ENCODE results near the gene SPATA20.

SPATA20 gene

DNA sequence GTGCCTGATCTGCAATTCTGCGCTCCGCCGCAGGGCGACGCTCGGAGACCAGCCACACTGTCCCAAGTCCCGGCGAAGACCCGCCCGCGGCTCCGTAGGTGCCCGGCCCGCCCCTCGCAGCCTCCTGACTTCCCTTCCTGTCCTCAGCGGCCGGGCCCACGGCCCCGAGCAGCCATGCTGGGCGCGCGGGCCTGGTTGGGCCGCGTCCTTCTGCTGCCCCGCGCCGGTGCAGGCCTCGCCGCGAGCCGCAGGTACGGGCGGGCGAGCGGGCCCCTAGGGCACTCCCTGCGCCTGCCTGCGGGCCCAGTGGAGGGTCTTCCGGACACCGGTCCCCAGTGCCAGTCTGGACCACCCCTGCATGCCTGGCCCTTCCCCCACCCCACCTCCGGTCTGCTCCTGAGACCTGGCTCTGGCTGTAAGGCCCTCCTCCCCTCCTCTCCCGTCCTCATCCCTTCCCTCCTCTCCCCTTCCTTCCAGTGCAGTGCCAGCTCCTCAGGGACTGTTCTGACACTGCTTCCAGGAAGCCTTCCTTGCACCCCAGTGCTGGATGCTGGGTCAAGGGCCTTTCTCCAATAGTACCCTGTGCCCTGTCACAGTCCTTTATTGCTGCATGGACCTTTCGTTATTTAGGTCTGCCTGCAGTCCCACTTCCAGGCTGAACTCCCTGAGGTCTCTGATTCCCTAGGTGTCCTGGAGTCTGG lies at the start of gene SPATA20:
Gene SPATA20 (plus strand): TSS at position 140 of the 701 bp plus-strand sequence. CDS start 35 bp downstream, at position 175.
- peak; percentile 73 to 94 (median 88) for DNase-seq
- intact Hi-C loops (cut with DNase I): loop anchor here (5.0 kb wide), 1 partner anchor 295 kb away; no protein-coding TSS in a partner anchor

DNA sequence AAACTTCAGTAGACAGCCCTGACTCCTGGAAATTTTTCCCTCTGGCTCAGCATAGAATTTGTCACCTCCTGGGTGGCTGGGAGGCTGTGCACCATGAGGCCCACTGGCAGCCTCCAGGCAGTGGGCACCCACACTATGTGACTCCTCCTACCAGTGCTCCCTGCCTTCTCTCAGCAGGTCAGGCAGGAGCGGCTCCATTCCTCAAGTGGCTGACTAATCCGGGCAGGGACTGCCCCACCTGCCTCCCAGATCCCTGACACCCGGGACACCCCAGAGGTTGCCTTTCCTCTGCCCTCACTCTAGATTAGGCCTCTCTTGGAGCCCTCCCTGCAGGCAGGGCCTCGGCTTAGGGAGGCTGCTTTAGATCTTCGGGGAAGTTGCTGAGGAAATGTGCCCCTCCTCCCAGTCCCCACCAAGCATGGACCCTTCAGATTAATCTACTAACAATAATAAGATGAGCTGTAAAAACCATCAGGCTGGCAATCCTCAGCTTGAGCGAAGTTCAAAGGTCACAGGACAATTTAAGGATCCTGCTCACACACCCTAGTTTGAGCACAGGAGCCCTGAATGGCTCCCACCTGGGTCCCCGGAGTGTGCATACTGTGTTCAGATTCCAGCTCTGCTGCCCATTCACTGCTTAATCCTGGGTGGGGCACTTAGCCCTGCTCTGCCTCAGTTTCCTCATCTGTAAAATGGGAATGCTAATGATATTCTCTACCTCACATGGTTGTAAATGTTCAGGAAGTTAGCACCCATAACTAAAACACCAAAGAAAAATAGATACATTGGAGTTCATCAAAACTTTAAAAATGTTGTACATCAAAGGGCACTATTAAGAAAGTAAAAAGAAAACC lies 48.7 kb upstream of the SPATA20 start:
- intact Hi-C loops (cut with DNase I): no loop called here
- DNase-seq: no peak

DNA sequence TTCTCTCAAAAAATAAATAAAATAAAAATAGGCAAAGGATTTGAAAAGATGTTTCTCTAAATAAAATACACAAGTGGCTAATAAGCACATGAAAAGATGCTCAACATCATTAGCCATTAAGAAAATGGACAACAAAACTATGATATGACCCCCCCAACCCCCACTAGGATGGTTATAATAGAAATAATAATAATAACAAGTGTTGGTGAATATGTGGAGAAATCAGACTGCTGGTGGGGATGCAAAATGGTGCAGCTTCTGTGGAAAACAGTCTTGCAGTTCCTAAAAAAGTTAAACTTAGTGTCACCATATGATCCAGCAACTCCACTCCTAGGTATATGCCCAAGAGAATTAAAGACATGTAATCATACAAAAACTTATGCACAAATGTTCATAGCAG lies 47.7 kb upstream of the SPATA20 start:
- DNase-seq: no peak
- intact Hi-C loops (cut with DNase I): no loop called here

DNA sequence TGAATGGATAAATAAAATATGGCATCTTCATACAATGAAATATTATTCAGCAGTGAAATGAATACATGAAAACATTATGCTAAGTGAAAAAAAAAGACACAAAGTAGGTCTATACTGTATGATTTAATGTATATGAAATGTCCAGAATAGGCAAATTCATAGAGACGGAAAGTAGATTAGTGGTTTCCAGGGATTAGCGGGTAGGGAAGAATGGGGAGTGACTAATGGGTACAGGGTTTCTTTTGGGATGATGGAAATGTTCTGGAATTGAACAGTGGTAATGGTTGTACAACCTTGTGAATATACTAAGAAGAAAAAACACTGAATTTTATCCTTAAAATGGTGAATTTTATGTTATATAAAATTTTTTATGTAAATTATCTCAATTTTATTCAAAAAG lies 47.3 kb upstream of the SPATA20 start:
- no peak for DNase-seq
- intact Hi-C loops (cut with DNase I): no loop called here

DNA sequence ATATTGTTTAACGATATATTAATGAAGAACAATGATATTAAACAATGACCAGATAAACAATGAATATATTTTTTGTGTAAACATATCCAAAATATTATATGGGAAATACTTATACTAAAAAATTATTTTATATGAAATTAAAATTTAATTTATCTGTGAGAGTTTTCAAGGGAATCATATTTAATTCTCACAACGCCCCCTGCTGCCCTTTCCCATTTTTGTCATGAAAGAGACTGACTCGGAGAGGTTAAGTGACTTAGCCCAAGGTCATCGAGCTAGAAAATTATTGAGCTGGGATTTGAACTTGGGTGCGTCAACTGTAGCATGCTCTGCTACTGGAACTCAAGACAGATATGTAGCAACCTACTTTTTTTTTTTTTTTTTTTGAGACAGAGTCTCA lies 45.9 kb upstream of the SPATA20 start:
- DNase-seq: peak in 8 of 42 donors; percentile 9 to 66 (median 26)
- intact Hi-C loops (cut with DNase I): no loop called here

DNA sequence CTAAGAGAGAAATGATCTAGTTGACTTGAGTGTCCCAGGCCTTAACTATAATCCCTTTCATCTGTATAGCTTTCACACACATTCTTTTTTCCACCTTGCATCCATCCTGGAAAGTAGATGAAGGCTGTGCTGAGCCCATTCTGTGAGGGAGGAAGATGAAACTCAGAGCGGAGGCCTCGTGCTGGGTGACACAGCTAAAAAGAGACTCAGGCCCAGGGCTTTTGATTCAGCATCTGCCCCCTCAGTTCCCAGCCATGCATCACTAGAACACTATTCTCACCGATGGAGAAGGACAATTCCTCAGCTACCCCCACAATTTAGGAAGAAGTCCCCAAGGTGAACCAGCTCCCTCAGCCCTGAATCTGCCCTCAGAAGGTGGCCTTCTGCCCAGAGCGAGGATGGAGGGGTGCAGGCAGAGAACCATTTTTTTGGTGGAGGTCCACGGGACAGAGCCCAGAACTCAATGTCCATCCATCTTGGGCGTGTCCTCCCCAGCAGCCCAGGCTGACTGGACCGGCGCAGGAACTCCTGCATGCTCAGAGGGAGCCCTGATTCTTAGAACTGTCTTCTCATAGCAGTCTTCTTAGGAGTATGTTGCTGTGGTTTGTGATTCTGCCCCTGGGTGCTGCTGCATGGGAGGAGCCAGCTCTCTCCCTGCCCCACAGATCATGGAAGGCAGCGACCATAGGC lies 44.5 kb upstream of the SPATA20 start:
- no peak for DNase-seq
- intact Hi-C loops (cut with DNase I): no loop called here

DNA sequence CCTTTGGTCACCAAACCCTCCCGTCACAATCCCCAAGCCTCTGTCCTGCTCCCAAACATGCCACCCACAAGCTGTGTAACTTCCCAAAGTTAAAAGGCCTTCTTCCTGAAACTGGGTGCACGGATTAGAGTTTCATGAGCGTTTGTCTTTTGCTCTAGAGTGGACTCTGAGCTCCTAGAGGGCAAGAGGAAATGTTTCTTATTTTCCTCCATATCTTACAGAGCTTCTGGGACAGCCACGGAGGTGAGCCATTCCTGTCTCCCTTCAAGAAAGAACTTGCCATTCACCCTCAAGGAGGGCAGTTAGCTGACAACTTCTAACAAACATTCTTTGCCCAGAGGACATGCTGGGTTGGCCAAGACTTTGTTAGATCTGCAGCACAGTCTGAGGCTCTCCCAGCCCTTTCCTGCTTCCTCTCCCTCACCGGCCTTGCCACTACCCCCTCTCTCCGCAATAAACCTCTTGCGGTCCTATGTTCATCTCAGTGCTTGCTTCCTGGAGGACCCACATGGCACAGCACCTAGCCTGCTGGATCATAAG lies 41.3 kb upstream of the SPATA20 start:
- DNase-seq: no peak
- intact Hi-C loops (cut with DNase I): no loop called here

DNA sequence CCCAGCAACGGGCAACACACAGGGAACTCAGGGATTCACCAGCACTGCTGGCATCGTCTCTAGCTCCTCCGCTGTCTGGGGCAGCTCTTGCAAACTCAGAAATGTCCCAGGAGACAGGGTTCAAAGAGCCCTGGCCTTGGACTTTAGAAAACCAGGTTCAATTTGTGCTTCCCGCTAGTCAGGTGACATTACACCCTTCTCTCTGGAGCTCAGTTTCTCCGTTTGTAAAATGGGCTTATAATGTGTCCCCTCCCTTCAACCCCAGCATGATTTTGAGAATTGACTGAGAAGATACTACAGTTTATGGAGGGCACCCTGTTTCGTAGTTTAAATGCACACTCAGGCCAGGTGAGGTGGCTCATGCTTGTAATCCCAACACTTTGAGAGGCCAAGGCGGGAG lies 40.7 kb upstream of the SPATA20 start:
- intact Hi-C loops (cut with DNase I): no loop called here

DNA sequence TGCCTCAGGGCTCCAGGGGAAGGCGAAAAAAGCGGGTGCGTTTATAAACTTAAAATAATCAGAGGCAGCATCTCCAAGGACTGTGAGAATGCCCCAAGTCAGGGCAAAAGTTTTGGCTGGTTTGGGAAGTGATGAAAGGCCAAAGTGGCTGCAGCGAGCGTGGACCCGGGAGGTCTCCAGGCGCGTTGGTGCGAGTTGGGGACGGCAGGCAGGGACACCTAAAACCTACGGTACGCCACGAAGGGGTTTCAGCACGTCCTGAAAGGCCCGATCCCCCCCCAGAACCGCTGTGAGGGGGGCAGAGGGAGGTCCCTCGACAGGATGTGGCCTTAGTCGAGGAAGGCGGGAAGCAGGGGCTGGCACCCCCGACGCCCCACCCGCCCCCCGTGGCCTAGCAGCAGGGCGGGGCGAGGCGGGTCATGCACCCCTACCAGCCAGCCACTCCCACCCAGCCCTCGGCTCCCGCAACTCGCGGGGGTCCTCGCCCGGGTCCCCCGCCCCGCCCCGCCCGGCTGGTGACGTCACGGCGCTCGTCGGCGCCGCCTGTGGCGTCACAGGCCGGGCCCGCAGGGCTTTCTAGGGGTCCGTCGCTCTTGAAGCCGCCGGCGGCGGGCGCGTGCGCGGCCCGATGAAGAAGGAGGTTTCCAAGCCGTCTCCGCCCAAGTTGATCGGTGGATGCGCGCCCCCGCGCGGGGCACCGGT lies 39.0 kb upstream of the SPATA20 start, which contains the start of gene MYCBPAP:
Gene MYCBPAP (plus strand): TSS at position 569 of the 702 bp plus-strand sequence. CDS start 236 bp downstream, outside the sequence.
- peak; percentile 61 to 92 (median 84) for DNase-seq
- intact Hi-C loops (cut with DNase I): no loop called here

More for the DNA sequence above, 40.7 kb upstream of the SPATA20 start:
- no peak for DNase-seq

DNA sequence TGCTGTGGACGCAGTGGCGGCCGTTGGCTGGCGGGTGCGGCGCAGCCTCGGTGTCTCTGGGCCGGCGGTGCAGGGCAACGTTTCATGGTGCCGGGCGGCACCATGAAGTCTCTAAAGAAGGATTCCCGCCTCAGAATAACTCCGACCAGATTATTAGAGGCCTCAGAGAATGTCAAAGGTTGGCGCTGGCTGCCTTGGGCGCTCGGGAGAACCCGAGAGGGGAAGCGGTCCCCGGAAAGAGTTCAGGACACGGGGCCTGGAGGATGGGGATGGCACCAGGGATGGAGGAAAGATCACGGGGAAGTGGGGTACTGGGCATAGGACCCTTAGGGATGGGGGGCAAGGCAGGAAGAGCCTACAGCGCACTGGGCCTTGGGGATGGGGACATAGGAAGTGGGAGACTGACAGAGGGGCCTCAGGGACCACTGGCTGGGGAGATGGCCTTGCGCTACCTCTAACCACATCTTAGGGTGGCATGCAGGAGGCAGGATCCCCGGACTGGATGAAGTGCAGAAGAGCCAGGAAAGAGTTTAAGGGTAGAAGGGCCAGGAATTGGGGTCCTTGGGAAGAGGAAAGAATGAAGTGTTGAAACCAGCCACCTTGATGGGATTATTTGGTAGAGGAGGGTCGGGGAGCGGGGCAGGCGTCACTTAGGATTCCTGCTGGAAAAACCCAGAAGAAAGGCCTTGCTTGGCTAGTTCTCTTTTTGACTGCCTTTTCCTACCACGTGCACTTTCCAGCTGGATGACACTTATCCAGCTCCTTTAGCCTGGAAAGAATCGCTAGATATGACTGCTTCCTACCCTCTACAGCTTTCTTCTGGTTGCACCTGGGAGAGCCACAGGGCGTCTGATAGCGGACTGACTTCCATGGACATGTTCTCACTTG lies 38.2 kb upstream of the SPATA20 start:
- DNase-seq: peak in 3 of 42 donors; percentile 3 to 38 (median 13)
- intact Hi-C loops (cut with DNase I): no loop called here

DNA sequence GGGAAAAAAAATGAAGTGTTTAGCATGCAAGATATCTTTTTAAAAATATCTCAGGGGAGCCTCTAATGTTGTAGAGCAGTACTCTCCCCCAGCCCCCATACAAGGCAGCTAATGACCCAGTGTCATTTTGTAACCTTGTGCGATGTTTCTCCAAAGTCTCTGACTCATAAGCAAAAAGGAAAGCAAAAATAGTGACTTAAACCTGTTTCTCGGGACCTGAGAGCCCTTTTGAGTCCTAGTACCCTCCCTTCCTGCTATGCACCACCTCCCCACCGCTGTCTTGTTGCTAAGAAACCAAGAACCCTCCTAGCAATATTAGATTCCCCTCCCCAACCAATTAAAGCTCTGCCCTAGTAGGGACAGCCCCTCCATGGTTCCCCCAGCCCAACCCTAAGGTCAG lies 35.9 kb upstream of the SPATA20 start:
- DNase-seq: no peak
- intact Hi-C loops (cut with DNase I): no loop called here

DNA sequence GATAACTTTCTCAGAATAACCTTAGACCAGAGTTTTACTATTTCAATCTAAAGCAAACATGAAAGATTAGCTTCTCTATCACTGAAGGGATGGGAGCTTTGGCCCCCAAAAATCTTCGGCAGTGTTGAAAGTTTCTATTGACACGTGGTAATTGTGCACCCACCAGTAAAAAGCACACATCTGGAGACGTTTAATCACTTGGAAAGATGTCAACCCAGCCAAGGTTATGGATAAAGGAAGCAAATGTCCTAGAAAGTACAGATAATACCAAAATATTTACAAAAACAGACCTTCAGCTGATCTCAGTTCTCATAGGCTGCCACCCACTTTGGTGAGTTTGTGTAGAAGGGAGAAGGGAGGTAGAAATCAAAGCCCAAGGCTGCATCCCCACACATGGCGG lies 33.5 kb upstream of the SPATA20 start:
- DNase-seq: no peak
- intact Hi-C loops (cut with DNase I): no loop called here

DNA sequence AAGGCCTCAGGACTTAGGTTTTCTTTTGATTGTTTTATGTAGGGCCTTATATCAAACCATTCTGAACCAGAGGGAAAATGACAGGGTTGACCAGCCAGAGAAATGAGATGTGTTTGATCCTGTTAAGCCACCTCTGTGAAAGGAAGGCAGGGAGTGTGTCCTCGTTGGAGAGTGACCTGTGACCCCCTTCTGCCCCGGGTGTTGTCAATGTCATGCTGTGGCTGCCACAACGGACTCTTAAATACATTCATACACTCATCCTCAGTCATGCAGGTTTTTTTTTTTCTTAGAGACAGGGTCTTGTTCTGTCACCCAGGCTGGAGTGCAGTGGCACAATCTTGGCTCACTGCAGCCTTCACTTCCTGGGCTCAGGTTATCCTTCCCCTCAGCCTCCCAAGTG lies 32.6 kb upstream of the SPATA20 start:
- intact Hi-C loops (cut with DNase I): no loop called here
- no peak for DNase-seq

DNA sequence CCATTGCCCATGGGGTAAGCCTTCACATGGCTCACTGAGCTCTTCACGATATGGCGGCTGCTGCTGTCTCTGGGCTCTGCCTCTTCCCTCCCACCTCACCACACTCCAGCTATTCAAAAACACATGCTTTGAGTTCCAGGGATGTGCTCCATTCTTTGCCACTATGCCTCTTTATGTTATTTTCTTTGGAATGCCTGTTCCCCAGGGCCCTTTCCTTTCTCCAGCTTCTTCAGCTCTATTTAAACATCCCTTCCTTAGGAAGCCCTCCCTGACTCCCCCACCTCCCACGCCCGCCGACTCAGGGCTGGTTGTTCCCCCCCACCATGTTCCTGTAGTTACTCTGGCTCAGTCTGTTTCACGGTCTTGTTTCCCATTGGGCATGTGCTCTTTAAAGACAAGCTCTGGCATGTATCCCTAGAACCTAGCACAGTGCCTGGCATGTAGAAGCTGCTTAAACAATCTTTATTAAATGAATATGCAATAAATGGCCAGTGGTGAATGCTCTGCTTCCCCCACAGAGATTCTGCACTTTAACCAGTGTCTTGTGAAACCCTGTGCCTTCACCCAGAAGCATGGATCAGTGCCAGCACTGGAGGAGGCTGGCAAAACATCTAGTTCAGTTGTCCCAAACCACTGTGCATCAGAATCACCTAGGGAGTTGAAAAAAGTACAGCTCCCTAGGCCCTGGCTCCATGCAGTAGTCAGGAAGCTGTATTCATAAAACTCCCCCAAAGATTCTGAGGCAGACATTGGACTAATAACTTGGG lies 31.9 kb upstream of the SPATA20 start:
- no peak for DNase-seq
- intact Hi-C loops (cut with DNase I): no loop called here

DNA sequence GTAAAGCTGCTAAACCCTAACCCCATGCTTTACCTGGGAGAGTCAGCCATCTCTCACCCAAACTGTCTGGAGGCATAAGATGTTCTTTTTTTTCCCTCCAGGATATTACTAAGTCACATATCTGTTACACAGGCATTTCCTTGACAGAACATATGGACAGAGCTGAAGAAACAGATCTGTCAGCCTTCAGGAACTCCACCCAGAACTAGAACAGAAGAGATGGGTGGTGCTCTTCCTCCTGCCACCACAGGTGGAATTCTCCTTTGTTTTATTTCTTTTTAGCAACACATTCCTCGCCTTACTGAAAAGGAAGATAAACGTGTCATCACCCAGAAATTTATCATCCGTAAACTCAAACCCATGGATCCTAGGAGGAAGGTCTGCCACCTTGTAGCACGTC lies 30.0 kb upstream of the SPATA20 start:
- no peak for DNase-seq
- intact Hi-C loops (cut with DNase I): no loop called here

DNA sequence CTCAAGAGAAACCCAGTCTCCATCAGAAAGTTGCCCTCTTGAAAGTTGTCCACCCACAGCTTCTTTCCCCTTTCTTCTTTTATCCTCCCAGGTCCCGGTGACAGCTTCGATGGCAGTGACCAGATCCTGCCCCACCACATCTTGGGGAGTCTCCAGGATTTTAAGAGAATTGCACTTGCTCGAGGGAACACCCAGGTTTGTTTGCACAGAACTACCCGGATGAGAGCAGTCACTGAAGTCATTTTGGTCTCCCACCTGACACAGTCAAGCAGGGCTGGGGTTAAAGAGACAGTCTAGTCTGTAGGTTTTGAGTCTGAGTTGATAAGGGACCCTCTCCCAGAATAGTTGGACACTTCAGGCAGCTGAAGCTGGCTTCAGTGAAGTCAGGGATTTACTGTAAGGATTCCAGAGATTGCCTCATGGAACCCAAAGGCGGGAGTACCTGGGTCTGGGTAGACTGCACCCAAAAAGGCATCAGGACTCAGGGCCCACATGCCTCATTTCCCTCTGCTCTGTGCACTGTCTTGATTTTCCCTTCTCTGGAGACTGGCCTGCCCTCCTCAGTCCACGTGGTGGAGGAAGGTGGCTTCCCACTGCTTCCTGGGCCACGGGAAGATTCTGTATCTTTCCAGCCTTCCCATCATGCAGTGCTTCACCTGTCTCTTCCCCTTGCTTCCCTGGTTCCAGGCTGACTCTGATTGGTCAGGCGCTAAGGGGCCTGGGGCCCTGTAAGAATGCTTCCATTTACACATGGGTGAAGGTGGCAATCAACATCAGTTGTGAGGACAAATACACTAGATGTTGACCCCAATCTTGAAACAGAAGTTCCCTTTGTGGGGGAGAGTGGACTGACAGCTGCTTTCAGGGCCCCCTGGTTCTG lies 29.2 kb upstream of the SPATA20 start:
- intact Hi-C loops (cut with DNase I): no loop called here
- DNase-seq: no peak
